ENCODE data around the gene GATA5.

- TF ChIP-seq EZH2 (IDR thresholded peaks at IDR 0.05; ENCODE audit: insufficient read depth, low read length) = no peak
- no peak for TF ChIP-seq CTCF (IDR thresholded peaks at IDR 0.05; ENCODE audit: insufficient read depth, low read depth, low read length)
Measured at GRCh38 chr20:62484478-62484877, 8.7 kb upstream of the GATA5 start.
